H1 (cell line): ENCODE measurements around the gene C3.

Experiments used
- CEBPB ChIP-seq: IDR thresholded peaks from 2 replicates; pipeline ENCODE4 v1.6.1; 2012; ENCODE audit warnings: low read depth, low read length
- EP300 ChIP-seq, 2 experiments: IDR thresholded peaks; 1 replicate in 1 of 2; 2 replicates in 1 of 2; pipeline ENCODE4 v1.6.1; 2011 to 2012; ENCODE audit warnings: low read depth in 2 of 2, low read length in 2 of 2, mild to moderate bottlenecking in 2 of 2, borderline replicate concordance in 1 of 2, inconsistent platforms in 1 of 2, moderate library complexity in 1 of 2
- EZH2 ChIP-seq: fragments of 200-600 bp; sonication (generic); IDR thresholded peaks from 2 replicates; pipeline ENCODE4 v1.7.1; 2012; ENCODE audit warnings: low read depth, mild to moderate bottlenecking, moderate library complexity, low read length, inconsistent platforms; ENCODE audit not compliant: severe bottlenecking
- KDM1A ChIP-seq: fragments of 200-600, 300-600 bp; sonication (generic); IDR thresholded peaks from 2 replicates; pipeline ENCODE4 v1.7.1; 2016; ENCODE audit warnings: mild to moderate bottlenecking, low read length, borderline replicate concordance
- MAFK ChIP-seq: IDR thresholded peaks from 2 replicates; pipeline ENCODE4 v1.6.1; 2012; ENCODE audit warnings: low read depth, mild to moderate bottlenecking, improper control_type of control experiment, low read length
- POLR2A ChIP-seq, 2 experiments: IDR thresholded peaks; 1 replicate in 1 of 2; 2 replicates in 1 of 2; pipeline ENCODE4 v1.6.1; 2011; ENCODE audit warnings: low read depth in 2 of 2, low read length in 2 of 2, mild to moderate bottlenecking in 2 of 2; ENCODE audit errors: control extremely low read depth in 1 of 2
- POLR2AphosphoS5 ChIP-seq: IDR thresholded peaks from 2 replicates; pipeline ENCODE4 v1.6.1; 2011; ENCODE audit warnings: low read depth, low read length
- POU5F1 ChIP-seq: IDR thresholded peaks from 2 replicates; pipeline ENCODE4 v1.6.1; 2011; ENCODE audit warnings: low read depth, mild to moderate bottlenecking, low read length, moderate library complexity
- RAD21 ChIP-seq, 2 experiments: IDR thresholded peaks in 1 of 2; conservative IDR thresholded peaks in 1 of 2; 2 replicates each; pipeline ENCODE4 v1.6.1; 2011; ENCODE audit warnings: low read depth in 2 of 2, low read length in 2 of 2, improper control_type of control experiment in 1 of 2, inconsistent platforms in 1 of 2, mild to moderate bottlenecking in 1 of 2, moderate library complexity in 1 of 2
- RNF2 ChIP-seq: fragments of 200-900, 300-1000 bp; sonication (generic); IDR thresholded peaks from 2 replicates; pipeline ENCODE4 v1.7.1; 2016; ENCODE audit warnings: borderline replicate concordance, low read depth, mild to moderate bottlenecking, antibody characterized with exemption, low read length; ENCODE audit not compliant: poor library complexity, severe bottlenecking; ENCODE audit errors: missing control alignments
- RXRA ChIP-seq: IDR thresholded peaks from 2 replicates; pipeline ENCODE4 v1.6.1; 2011; ENCODE audit warnings: low read depth, mild to moderate bottlenecking, low read length, moderate library complexity; ENCODE audit not compliant: insufficient read depth
- SIX5 ChIP-seq: IDR thresholded peaks from 2 replicates; pipeline ENCODE4 v1.6.1; 2011; ENCODE audit warnings: mild to moderate bottlenecking, low read depth, low read length
- TF ChIP-seq, protein P1 (sequence below), 3 experiments: IDR thresholded peaks; 1 replicate in 2 of 3; 2 replicates in 1 of 3; pipeline versions ENCODE4 v1.5.1 to v1.6.1; 2011; ENCODE audit warnings: low read length in 3 of 3, mild to moderate bottlenecking in 3 of 3, inconsistent platforms in 2 of 3, low read depth in 1 of 3, moderate library complexity in 1 of 3; ENCODE audit not compliant: insufficient read depth in 1 of 3; ENCODE audit errors: control extremely low read depth in 1 of 3
- TF ChIP-seq, protein P2 (sequence below): IDR thresholded peaks from 2 replicates; pipeline ENCODE4 v1.6.1; 2011; ENCODE audit warnings: low read length, improper control_type of control experiment

DNA sequence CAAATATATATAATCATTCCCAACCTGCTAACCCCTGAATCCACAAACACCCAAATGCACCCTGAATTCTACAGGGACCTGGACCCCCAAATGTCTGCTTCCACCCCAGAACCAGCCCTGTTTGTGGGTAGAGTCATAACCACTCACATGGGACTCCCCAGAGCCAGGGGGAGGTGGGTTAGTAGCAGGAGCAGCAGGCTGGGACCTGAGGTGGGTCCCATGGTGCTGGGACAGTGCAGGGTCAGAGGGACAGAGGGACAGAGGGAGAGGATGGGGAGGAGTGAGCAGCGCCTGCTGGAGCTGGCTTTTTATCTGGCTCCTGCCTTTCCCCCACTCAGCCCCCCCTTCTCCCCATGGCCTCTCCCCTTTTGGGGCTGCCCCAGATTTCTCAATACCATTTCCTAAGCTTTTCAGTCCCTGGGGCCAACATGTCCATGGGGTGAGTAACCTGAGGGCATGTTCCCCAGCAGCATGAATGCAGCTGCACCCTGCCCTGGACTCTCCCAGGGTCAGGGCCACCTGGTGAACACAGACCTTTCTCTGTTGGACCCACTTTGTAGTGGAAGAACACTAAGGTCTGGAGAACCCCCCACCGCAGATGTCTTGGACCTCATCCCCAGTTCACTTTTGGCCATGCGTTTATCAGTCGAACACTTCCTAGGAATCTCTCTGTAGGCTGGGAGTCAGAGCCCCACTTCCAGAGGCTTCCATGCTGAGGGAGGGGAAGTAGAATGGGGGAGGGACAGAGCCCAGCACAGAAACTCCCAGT is at the start of gene C3:
- no peak for TF ChIP-seq RXRA
- TF ChIP-seq MAFK: no peak
- TF ChIP-seq CEBPB: no peak
- TF ChIP-seq, protein P1, sequence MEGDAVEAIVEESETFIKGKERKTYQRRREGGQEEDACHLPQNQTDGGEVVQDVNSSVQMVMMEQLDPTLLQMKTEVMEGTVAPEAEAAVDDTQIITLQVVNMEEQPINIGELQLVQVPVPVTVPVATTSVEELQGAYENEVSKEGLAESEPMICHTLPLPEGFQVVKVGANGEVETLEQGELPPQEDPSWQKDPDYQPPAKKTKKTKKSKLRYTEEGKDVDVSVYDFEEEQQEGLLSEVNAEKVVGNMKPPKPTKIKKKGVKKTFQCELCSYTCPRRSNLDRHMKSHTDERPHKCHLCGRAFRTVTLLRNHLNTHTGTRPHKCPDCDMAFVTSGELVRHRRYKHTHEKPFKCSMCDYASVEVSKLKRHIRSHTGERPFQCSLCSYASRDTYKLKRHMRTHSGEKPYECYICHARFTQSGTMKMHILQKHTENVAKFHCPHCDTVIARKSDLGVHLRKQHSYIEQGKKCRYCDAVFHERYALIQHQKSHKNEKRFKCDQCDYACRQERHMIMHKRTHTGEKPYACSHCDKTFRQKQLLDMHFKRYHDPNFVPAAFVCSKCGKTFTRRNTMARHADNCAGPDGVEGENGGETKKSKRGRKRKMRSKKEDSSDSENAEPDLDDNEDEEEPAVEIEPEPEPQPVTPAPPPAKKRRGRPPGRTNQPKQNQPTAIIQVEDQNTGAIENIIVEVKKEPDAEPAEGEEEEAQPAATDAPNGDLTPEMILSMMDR (IDR thresholded peaks at IDR 0.05; ENCODE audit: control extremely low read depth in 1 of 3, insufficient read depth in 1 of 3, low read depth in 1 of 3, low read length in 3 of 3): no peak
- TF ChIP-seq EZH2: no peak
- TF ChIP-seq RAD21 (IDR thresholded peaks at IDR 0.05 in 1 of 2, conservative IDR thresholded peaks at IDR 0.05 in 1 of 2; ENCODE audit: low read depth in 2 of 2, low read length in 2 of 2): no peak
- TF ChIP-seq, protein P2, sequence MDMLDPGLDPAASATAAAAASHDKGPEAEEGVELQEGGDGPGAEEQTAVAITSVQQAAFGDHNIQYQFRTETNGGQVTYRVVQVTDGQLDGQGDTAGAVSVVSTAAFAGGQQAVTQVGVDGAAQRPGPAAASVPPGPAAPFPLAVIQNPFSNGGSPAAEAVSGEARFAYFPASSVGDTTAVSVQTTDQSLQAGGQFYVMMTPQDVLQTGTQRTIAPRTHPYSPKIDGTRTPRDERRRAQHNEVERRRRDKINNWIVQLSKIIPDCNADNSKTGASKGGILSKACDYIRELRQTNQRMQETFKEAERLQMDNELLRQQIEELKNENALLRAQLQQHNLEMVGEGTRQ: no peak
- TF ChIP-seq POU5F1: no peak
- no peak for TF ChIP-seq POLR2AphosphoS5
- TF ChIP-seq RNF2: no peak
- TF ChIP-seq POLR2A (IDR thresholded peaks at IDR 0.05; ENCODE audit: control extremely low read depth in 1 of 2, low read depth in 2 of 2, low read length in 2 of 2): no peak
- TF ChIP-seq KDM1A: no peak
- no peak for TF ChIP-seq EP300 (IDR thresholded peaks at IDR 0.05; ENCODE audit: borderline replicate concordance in 1 of 2, low read depth in 2 of 2, low read length in 2 of 2)
- TF ChIP-seq SIX5: no peak
